GM20000 (cell line): Measurements from ENCODE around the gene C5orf58.

ENCODE experiments used
- DNase-seq: peaks from one replicate; pipeline ENCODE4 v3.0.0; 2012; ENCODE audit warnings: low spot score
- TF ChIP-seq, protein P1 (sequence below): IDR thresholded peaks from 2 replicates; pipeline ENCODE4 v1.5.1; 2012; ENCODE audit warnings: mild to moderate bottlenecking, control low read depth; ENCODE audit errors: extremely low read depth, missing control alignments

Gene C5orf58

DNA sequence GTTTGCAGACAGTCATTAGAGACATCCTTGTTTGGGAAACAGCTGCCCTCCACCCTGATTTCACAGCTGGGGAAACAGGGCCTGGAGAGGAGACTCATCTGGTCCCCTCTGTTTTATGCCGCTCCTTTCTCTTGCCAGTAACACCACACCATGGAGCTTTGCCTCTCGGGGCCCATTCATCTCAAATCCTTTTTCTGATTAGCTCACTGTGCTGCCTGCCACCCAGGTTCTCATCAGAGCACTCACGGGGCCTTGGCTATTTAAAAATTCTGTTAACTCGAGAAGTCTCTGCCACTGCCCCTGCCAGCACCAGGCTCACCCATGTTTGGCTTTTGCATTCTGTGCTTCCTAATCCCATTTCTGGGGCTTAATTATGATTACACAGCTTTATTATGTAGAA, 36.8 kb upstream of the C5orf58 start:
- DNase-seq = no peak
- TF ChIP-seq, protein P1, sequence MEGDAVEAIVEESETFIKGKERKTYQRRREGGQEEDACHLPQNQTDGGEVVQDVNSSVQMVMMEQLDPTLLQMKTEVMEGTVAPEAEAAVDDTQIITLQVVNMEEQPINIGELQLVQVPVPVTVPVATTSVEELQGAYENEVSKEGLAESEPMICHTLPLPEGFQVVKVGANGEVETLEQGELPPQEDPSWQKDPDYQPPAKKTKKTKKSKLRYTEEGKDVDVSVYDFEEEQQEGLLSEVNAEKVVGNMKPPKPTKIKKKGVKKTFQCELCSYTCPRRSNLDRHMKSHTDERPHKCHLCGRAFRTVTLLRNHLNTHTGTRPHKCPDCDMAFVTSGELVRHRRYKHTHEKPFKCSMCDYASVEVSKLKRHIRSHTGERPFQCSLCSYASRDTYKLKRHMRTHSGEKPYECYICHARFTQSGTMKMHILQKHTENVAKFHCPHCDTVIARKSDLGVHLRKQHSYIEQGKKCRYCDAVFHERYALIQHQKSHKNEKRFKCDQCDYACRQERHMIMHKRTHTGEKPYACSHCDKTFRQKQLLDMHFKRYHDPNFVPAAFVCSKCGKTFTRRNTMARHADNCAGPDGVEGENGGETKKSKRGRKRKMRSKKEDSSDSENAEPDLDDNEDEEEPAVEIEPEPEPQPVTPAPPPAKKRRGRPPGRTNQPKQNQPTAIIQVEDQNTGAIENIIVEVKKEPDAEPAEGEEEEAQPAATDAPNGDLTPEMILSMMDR = no peak

DNA sequence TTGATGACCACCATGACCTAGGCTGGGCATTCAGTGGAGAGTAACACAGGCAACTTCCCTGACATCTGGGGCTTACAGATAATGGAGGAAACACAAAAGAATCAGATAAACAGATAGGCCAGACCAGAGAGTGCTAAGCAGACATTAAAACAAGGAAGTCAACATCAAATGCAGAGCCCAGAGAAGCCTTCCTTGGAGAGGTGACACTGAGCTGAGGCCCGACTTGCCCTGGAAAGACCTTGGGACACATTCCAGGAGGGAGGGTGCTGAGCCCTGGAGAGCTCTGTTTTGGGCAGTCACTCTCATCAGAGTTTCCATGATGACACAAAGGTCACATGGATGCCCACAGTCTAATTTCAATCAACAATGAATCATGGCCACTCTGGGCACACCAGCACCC, 31.9 kb upstream of the C5orf58 start:
- no peak for DNase-seq
- TF ChIP-seq, protein P1 = no peak

DNA sequence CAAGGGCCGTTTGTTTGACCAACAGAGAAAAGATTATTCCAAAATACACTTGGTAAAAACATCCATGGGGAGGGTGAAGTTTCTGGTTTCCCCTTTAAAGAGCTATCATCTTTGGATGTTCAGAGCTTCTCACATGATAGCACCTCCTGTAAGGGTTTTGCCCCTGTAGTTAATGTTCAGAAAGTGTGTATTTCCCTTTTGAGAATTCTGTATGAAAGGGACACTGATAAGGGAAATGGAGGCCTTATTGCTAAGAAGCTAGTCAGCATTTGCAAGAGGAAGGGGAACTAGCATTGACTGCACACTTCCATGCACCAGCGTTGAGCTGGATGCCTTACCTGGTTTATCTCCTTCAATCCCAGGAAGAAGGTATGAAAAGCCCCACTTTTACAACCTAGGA, 31.5 kb upstream of the C5orf58 start:
- TF ChIP-seq, protein P1 = no peak
- no peak for DNase-seq

DNA sequence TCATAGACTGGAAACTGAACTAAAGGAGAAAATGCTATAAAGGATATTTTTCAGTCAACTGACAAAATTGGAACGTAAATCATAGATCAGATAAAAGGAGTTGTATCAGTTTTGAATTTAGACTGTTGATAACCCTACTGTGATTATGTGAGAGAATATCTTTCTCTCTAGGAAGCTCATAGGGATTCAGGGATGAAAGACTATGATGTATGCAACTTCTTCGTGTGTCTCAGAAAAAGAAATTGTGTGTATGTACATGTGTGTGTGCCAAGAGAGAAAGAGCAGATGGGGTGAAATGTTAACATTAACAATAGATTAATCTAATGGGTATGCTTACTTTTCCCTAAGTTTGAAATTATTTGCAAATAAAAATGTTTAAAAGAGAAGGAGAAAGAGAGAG, 30.7 kb upstream of the C5orf58 start:
- no peak for DNase-seq
- TF ChIP-seq, protein P1 = no peak

DNA sequence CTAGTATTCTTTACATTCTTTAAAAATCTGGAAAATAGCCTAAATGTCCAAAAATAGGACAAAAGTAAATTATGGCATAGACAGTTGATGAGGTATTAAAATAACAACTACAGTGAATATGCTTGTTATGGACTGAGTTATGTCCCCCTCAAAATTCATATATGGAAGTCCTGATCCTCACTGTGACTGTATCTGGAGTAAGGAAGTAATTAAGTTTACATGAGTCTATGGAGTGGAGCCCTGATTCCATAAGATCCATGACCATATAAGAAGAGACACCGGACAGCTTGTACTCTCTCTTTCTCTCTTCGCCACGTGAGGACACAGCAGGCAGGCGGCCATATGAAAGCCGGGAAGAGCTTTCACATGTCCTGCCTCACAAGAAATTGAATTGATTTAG, 28.6 kb upstream of the C5orf58 start:
- TF ChIP-seq, protein P1 = no peak
- no peak for DNase-seq

DNA sequence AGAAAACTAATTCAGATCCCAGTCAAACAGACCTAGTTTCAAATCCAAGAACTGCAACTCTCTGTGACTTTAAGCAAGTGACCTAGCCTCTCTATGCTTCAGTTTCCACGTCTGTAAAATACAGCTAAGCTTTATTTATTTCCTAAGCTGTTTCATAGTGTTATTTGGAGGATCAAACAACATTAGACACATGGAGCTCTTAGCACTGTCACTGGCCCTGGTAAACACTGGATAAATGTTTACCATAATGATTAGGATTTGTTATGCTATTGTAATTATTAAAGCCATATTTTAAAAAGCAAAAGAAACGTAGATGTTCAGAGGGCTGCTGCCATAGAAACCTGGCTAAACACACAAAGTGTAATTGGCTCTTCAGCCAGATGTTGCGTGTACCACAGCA, 26.6 kb upstream of the C5orf58 start:
- no peak for DNase-seq
- TF ChIP-seq, protein P1 = no peak

DNA sequence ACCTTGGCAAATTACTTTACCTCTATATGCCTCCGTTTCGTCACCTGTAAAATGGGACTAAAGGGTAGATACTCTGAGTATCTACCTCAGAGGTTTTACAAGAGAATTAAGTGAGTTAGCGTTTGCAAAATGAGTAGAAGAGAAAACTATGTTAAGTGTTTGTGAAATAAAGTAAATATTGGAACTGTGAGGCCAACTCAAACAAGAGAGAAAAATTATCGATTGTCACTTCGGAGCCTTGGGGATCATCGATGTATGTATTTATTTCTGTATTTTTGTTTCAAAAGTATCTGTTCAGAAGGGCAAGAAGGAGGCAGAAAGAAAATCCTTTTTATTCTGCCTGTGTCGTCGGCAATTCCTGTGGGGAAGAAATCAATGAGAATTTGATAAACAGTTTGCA, 25.8 kb upstream of the C5orf58 start:
- TF ChIP-seq, protein P1 = no peak
- no peak for DNase-seq
